ENCODE measurements around the gene YY1. TPM values are rescaled to one million over a fixed set of nuclear protein-coding genes. Genes with fewer than 3 reads are reported as not detected.

Gene YY1
- total and polyA plus RNA-seq, 2 of the 8 experiments (the other 6 are each of a cell fraction or from before 2014, with no cell fraction given): 26.4 to 106 TPM

DNA sequence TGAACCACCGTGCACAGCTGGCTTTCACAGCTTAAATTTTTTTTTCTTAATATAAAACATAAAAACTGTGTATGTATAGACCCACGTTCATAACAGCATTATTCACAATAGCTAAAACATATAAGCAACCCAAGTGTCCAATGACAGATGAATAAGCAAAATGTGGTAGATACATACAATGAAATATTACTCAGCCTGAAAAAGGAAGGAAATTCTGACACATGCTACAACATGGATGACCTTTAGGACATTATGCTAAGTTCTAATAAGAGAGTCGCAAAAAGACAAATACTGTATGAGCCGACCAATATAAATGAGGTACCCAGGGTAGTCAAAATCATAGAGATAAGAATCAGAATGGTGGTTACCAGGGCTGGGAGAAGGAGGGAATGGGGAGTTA lies 13.8 kb upstream of the YY1 start:
- no peak overlapping the region for H3K4me2 ChIP-seq (ENCODE audit: insufficient read depth in 1 of 2, low read depth in 2 of 2, low read length in 2 of 2)
- no peak for FAIRE-seq
- 92% methylated on average over 4 of the region's 4 CpGs; no CpG with 5 or more reads in 1 of the 2 experiments for WGBS, 2 experiments (ENCODE audit: extremely low coverage in 1 of 2, insufficient coverage in 1 of 2, insufficient read length in 1 of 2, insufficient replicate concordance in 2 of 2, low coverage in 1 of 2, low lambda C conversion rate in 2 of 2, missing lambda C conversion rate in 1 of 2)
- TF ChIP-seq SAP30 (IDR thresholded peaks at IDR 0.05; ENCODE audit: insufficient read depth, insufficient replicate concordance, low read length) (no peak), CHD2 (IDR thresholded peaks at IDR 0.05; ENCODE audit: low read length) (no peak), RFX5 (IDR thresholded peaks at IDR 0.05; ENCODE audit: borderline replicate concordance, low read depth, low read length) (no peak), BRCA1 (IDR thresholded peaks at IDR 0.05; ENCODE audit: low read depth, low read length) (no peak), KDM5A (IDR thresholded peaks at IDR 0.05; ENCODE audit: low read length) (no peak), TAF1 (IDR thresholded peaks at IDR 0.05; ENCODE audit: low read depth, low read length) (no peak), SIRT6 (IDR thresholded peaks at IDR 0.05; ENCODE audit: low read length) (no peak), POU5F1 (IDR thresholded peaks at IDR 0.05; ENCODE audit: low read depth, low read length) (no peak), SIX5 (IDR thresholded peaks at IDR 0.05; ENCODE audit: low read depth, low read length) (no peak), SUZ12 (IDR thresholded peaks at IDR 0.05; ENCODE audit: low read length) (no peak), SP2 (IDR thresholded peaks at IDR 0.05; ENCODE audit: low read length) (no peak), CHD1 (IDR thresholded peaks at IDR 0.05; ENCODE audit: low read depth, low read length) (no peak), YY1 (IDR thresholded peaks at IDR 0.05; ENCODE audit: low read depth, low read length) (no peak), RNF2 (IDR thresholded peaks at IDR 0.05; ENCODE audit: borderline replicate concordance, low read depth, low read length, missing control alignments, poor library complexity, severe bottlenecking) (no peak), JUN (IDR thresholded peaks at IDR 0.05; ENCODE audit: low read depth, low read length) (no peak), SP4 (IDR thresholded peaks at IDR 0.05; ENCODE audit: low read length) (no peak)

More for the DNA sequence above, 13.8 kb upstream of the YY1 start:
- Histone ChIP-seq H3K79me2 (ENCODE audit: control insufficient read depth in 1 of 2, insufficient read depth in 2 of 2, low read length in 2 of 2) (peaks cover 0 to 82% of the 10 kb centered on the region in 2 experiments; a peak in 3 of 4 replicates), H3K56ac (replicated peaks; ENCODE audit: insufficient read length, low read depth, low read length) (no peak overlapping the region), H4K20me1 (replicated peaks in 1 of 2; ENCODE audit: control insufficient read depth in 1 of 2, insufficient read depth in 2 of 2, low read length in 2 of 2) (peaks cover 2 to 4% of the 10 kb centered on the region in 2 experiments), H3K27ac (ENCODE audit: low read depth, low read length) (no peak overlapping the region), H4K8ac (ENCODE audit: extremely low read depth, insufficient read depth, low read length) (no peak overlapping the region), H2AFZ (ENCODE audit: low read length) (no peak overlapping the region), H2BK12ac (ENCODE audit: low read depth, low read length) (no peak overlapping the region), H3K27me3 (replicated peaks in 1 of 4; ENCODE audit: control insufficient read depth in 3 of 4, extremely low read depth in 1 of 4, insufficient read depth in 3 of 4, low read length in 3 of 4) (no peaks in the 10 kb centered on the region), H3K14ac (ENCODE audit: insufficient read length) (no peak overlapping the region), H3K4ac (replicated peaks; ENCODE audit: insufficient read length, low read depth, low read length) (no peak overlapping the region), H3K18ac (ENCODE audit: extremely low read depth, low read length) (no peak overlapping the region), H2BK15ac (ENCODE audit: low read length) (no peak overlapping the region), H4K5ac (ENCODE audit: insufficient read length, low read depth, low read length) (no peak overlapping the region), H3K23me2 (ENCODE audit: low read depth, low read length) (peaks cover 6% of the 10 kb centered on the region; the same call in 1 of the 2 replicates), H3K79me1 (ENCODE audit: low read depth, low read length) (peaks cover 5% of the 10 kb centered on the region), H2BK120ac (replicated peaks; ENCODE audit: low read depth, low read length) (no peak overlapping the region), H3K4me3 (ENCODE audit: extremely low read depth in 1 of 4, insufficient read depth in 2 of 4, low read depth in 3 of 4, low read length in 4 of 4) (no peak overlapping the region), H3K23ac (ENCODE audit: insufficient read length) (no peak overlapping the region), H3K4me1 (replicated peaks in 1 of 4; ENCODE audit: control insufficient read depth in 3 of 4, insufficient read depth in 4 of 4, low read length in 3 of 4) (peaks cover 17 to 34% (median 24%) of the 10 kb centered on the region in 4 experiments), H2BK20ac (ENCODE audit: low read length) (no peak overlapping the region), H3K9ac (replicated peaks in 1 of 4; ENCODE audit: extremely low read depth in 1 of 4, low read depth in 3 of 4, low read length in 3 of 4) (no peak overlapping the region), H2AK5ac (ENCODE audit: low read depth, low read length) (no peak overlapping the region), H4K91ac (replicated peaks; ENCODE audit: insufficient read length, low read length) (no peak overlapping the region), H3K9me3 (ENCODE audit: insufficient read depth in 2 of 2, low read depth in 1 of 2, low read length in 1 of 2) (no peaks in the 10 kb centered on the region), H2BK5ac (ENCODE audit: low read depth, low read length) (no peak overlapping the region), H3K36me3 (ENCODE audit: control insufficient read depth in 2 of 4, insufficient read depth in 4 of 4, low read length in 3 of 4) (peaks cover 0 to 7% (median 0%) of the 10 kb centered on the region in 4 experiments; a peak in 2 of 8 replicates)
- no peak for DNase-seq (ENCODE audit: low read depth in 1 of 2, low spot score in 2 of 2)
- POLR2A ChIA-PET (ENCODE audit: partially characterized antibody): interaction anchor here (1.0 to 7.3 kb wide), 5 partner anchors 10 to 59 kb away, joined by 3 to 90 read pairs (median 9); no protein-coding TSS in a partner anchor
- CTCF ChIA-PET (ENCODE audit: partially characterized antibody): interaction anchor here (0.7 to 5.2 kb wide), 8 partner anchors 8 to 157 kb away, joined by 3 to 23 read pairs (median 6); no protein-coding TSS in a partner anchor
